Hepatocyte (in vitro differentiated cells): Measurements from ENCODE around the gene IL12B.

ENCODE experiments used
- EZH2 ChIP-seq: fragments of 200-600 bp; sonication (generic); IDR thresholded peaks from 2 replicates; pipeline ENCODE4 v1.6.1; 2016; ENCODE audit warnings: antibody characterized with exemption, mild to moderate bottlenecking, borderline replicate concordance
- TF ChIP-seq, protein P1 (sequence below): fragments of 200-600 bp; sonication (generic); IDR thresholded peaks from 2 replicates; pipeline ENCODE4 v1.5.1; 2016; ENCODE audit warnings: antibody characterized with exemption, mild to moderate bottlenecking; ENCODE audit not compliant: poor library complexity

- no peak for TF ChIP-seq EZH2
- TF ChIP-seq, protein P1, sequence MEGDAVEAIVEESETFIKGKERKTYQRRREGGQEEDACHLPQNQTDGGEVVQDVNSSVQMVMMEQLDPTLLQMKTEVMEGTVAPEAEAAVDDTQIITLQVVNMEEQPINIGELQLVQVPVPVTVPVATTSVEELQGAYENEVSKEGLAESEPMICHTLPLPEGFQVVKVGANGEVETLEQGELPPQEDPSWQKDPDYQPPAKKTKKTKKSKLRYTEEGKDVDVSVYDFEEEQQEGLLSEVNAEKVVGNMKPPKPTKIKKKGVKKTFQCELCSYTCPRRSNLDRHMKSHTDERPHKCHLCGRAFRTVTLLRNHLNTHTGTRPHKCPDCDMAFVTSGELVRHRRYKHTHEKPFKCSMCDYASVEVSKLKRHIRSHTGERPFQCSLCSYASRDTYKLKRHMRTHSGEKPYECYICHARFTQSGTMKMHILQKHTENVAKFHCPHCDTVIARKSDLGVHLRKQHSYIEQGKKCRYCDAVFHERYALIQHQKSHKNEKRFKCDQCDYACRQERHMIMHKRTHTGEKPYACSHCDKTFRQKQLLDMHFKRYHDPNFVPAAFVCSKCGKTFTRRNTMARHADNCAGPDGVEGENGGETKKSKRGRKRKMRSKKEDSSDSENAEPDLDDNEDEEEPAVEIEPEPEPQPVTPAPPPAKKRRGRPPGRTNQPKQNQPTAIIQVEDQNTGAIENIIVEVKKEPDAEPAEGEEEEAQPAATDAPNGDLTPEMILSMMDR = no peak
Measured at GRCh38 chr5:159322180-159322579, 8.1 kb downstream of the IL12B start.
